SK-N-SH (cell line): Measurements from ENCODE around the gene QSOX2. TPM values are rescaled to one million over a fixed set of nuclear protein-coding genes. Genes with fewer than 3 reads are reported as not detected.

Source experiments
- CTCF ChIA-PET: fragments of 300-600, 350-600 bp; formaldehyde crosslinking; extraction: SDS; loops from one replicate; lab custom pipeline; 2021; lab: Yijun Ruan, JAX
- POLR2A ChIA-PET: fragments of 350-600 bp; sonication (Branson Sonifier 250); formaldehyde crosslinking; extraction: SDS; loops from one replicate; lab custom pipeline; 2020; ENCODE audit warnings: antibody characterized with exemption, inconsistent platforms; lab: Yijun Ruan, JAX
- DNase-seq: peaks from one replicate; pipeline ENCODE4 v3.0.0; 2012
- H2AFZ ChIP-seq: fragments of 200-600 bp; sonication (generic); 2 replicates; pipeline ENCODE4 v1.8.1; 2016; ENCODE audit warnings: antibody characterized with exemption, mild to moderate bottlenecking, low read depth
- H3F3A ChIP-seq: fragments of 200-600 bp; sonication (generic); replicated peaks from 2 replicates; pipeline ENCODE3; 2016; ENCODE audit warnings: antibody characterized with exemption, mild to moderate bottlenecking; ENCODE audit not compliant: insufficient read depth
- H3K27ac ChIP-seq, 2 experiments: fragments of 200-500 bp in 1 of 2; fragments of 200-600 bp in 1 of 2; sonication (Bioruptor generic) in 1 of 2; sonication (generic), shearing (Covaris generic) in 1 of 2; 2 replicates each; pipeline versions ENCODE4 v1.5.1 to v1.6.1; 2014 to 2016; ENCODE audit warnings: low read depth in 2 of 2, inconsistent platforms in 1 of 2, low read length in 1 of 2, mild to moderate bottlenecking in 1 of 2, mixed read lengths in 1 of 2
- H3K27me3 ChIP-seq: fragments of 200-600 bp; sonication (generic), shearing (Covaris generic); 2 replicates; pipeline ENCODE4 v1.6.1; 2016; ENCODE audit warnings: mixed run types; ENCODE audit not compliant: insufficient read depth
- H3K36me3 ChIP-seq, 2 experiments: fragments of 200-500 bp in 1 of 2; fragments of 200-600 bp in 1 of 2; sonication (Bioruptor generic) in 1 of 2; sonication (generic) in 1 of 2; replicated peaks in 1 of 2; 2 replicates each; pipeline versions ENCODE3 to v1.5.1; 2014 to 2016; ENCODE audit warnings: low read length in 1 of 2, mild to moderate bottlenecking in 1 of 2; ENCODE audit not compliant: insufficient read depth in 2 of 2, control insufficient read depth in 1 of 2
- H3K4me1 ChIP-seq, 2 experiments: fragments of 200-500 bp in 1 of 2; fragments of 200-600 bp in 1 of 2; sonication (Bioruptor generic) in 1 of 2; sonication (generic), shearing (Covaris generic) in 1 of 2; 2 replicates each; pipeline versions ENCODE4 v1.5.1 to v1.6.1; 2014 to 2016; ENCODE audit warnings: low read depth in 1 of 2, low read length in 1 of 2, mixed run types in 1 of 2; ENCODE audit not compliant: insufficient read depth in 2 of 2, control insufficient read depth in 1 of 2
- H3K4me2 ChIP-seq: fragments of 200-600 bp; sonication (generic), shearing (Covaris generic); 2 replicates; pipeline ENCODE4 v1.6.1; 2017; ENCODE audit warnings: mixed run types
- H3K4me3 ChIP-seq, 2 experiments: fragments of 200-500 bp in 1 of 2; fragments of 200-600 bp in 1 of 2; sonication (Bioruptor generic) in 1 of 2; sonication (generic), shearing (Covaris generic) in 1 of 2; 2 replicates each; pipeline versions ENCODE4 v1.5.1 to v1.8.1; 2014 to 2016; ENCODE audit warnings: low read depth in 2 of 2, inconsistent platforms in 1 of 2, low read length in 1 of 2, mild to moderate bottlenecking in 1 of 2, mixed read lengths in 1 of 2, moderate library complexity in 1 of 2
- H3K79me2 ChIP-seq: fragments of 200-600 bp; sonication (generic); 2 replicates; pipeline ENCODE4 v1.8.1; 2017; ENCODE audit warnings: mild to moderate bottlenecking; ENCODE audit not compliant: insufficient read depth
- H3K9ac ChIP-seq: fragments of 200-600 bp; sonication (generic); 2 replicates; pipeline ENCODE4 v1.6.1; 2017; ENCODE audit warnings: mixed run types
- H3K9me2 ChIP-seq: fragments of 200-600 bp; sonication (generic); 2 replicates; pipeline ENCODE4 v1.6.1; 2017; ENCODE audit warnings: mixed run types
- H3K9me3 ChIP-seq: fragments of 200-600 bp; sonication (generic); 2 replicates; pipeline ENCODE4 v1.6.1; 2017; ENCODE audit warnings: mixed run types, mild to moderate bottlenecking, moderate library complexity
- H4K20me1 ChIP-seq: fragments of 200-600 bp; sonication (generic); 2 replicates; pipeline ENCODE4 v1.6.1; 2017; ENCODE audit warnings: mild to moderate bottlenecking, mixed run types; ENCODE audit not compliant: insufficient read depth
- ELF1 ChIP-seq: IDR thresholded peaks from 2 replicates; pipeline ENCODE4 v1.4.0; 2012
- EP300 ChIP-seq, 2 experiments: IDR thresholded peaks; 2 replicates each; pipeline versions ENCODE4 v1.4.0 to v1.6.1; 2012; ENCODE audit warnings: borderline replicate concordance in 1 of 2, low read depth in 1 of 2, low read length in 1 of 2
- EZH2phosphoT487 ChIP-seq: fragments of 200-600 bp; sonication (generic); IDR thresholded peaks from 2 replicates; pipeline ENCODE4 v1.6.1; 2017; ENCODE audit warnings: low read depth, mixed run types, mild to moderate bottlenecking, antibody characterized with exemption, moderate library complexity, borderline replicate concordance
- FOSL2 ChIP-seq: IDR thresholded peaks from 2 replicates; pipeline ENCODE4 v1.4.0; 2012; ENCODE audit warnings: low read depth, mild to moderate bottlenecking, moderate library complexity, borderline replicate concordance
- FOXJ3 ChIP-seq: sonication (generic); formaldehyde crosslinking; IDR thresholded peaks from 2 replicates; pipeline ENCODE4 v1.5.1; 2020; ENCODE audit warnings: mild to moderate bottlenecking, missing genetic modification reagents
- GABPA ChIP-seq: IDR thresholded peaks from 2 replicates; pipeline ENCODE4 v1.4.0; 2012; ENCODE audit warnings: low read depth, mild to moderate bottlenecking
- GATA2 ChIP-seq: sonication (generic); formaldehyde crosslinking; IDR thresholded peaks from 2 replicates; pipeline ENCODE4 v1.5.0; 2020; ENCODE audit warnings: mild to moderate bottlenecking, missing genetic modification reagents
- MXI1 ChIP-seq: IDR thresholded peaks from 2 replicates; pipeline ENCODE4 v1.6.1; 2012; ENCODE audit warnings: mild to moderate bottlenecking, low read depth, low read length, improper control_type of control experiment
- NFIC ChIP-seq: IDR thresholded peaks from 2 replicates; pipeline ENCODE4 v1.4.0; 2012; ENCODE audit warnings: borderline replicate concordance
- NRF1 ChIP-seq: IDR thresholded peaks from 2 replicates; pipeline ENCODE4 v1.6.1; 2012; ENCODE audit warnings: low read depth, mild to moderate bottlenecking, low read length
- POLR2AphosphoS5 ChIP-seq: IDR thresholded peaks from 2 replicates; pipeline ENCODE4 v1.6.1; 2012; ENCODE audit warnings: low read depth, low read length
- RCOR1 ChIP-seq: fragments of 150-350 bp; IDR thresholded peaks from 2 replicates; pipeline ENCODE4 v1.6.1; 2017; ENCODE audit warnings: antibody characterized with exemption, low read length
- RXRA ChIP-seq: IDR thresholded peaks from 2 replicates; pipeline ENCODE4 v1.4.0; 2012; ENCODE audit warnings: low read depth, mild to moderate bottlenecking, borderline replicate concordance
- SIN3A ChIP-seq: IDR thresholded peaks from 2 replicates; pipeline ENCODE4 v1.6.1; 2012; ENCODE audit warnings: low read depth, mild to moderate bottlenecking, low read length, moderate library complexity, borderline replicate concordance
- TAF1 ChIP-seq: IDR thresholded peaks from 2 replicates; pipeline ENCODE4 v1.6.1; 2012; ENCODE audit warnings: low read depth, mild to moderate bottlenecking, low read length, moderate library complexity, borderline replicate concordance
- YY1 ChIP-seq: IDR thresholded peaks from 2 replicates; pipeline ENCODE4 v1.4.0; 2012; ENCODE audit warnings: low read depth, mild to moderate bottlenecking
- WGBS: methylation state at CpG from one replicate; pipeline ENCODE4 v1.1.6; 2017; ENCODE audit warnings: low lambda C conversion rate; 5-methylcytosine and 5-hydroxymethylcytosine counted together
- polyA plus RNA-seq, 3 experiments: library from polyadenylated mRNA; depleted of rRNA; stranded (reverse); fragments of >200 nt; gene quantifications; 2 replicates each; pipeline ENCODE4 v1.2.3, GENCODE V29; 2012
- TF ChIP-seq, protein P1 (sequence below): IDR thresholded peaks from 2 replicates; pipeline ENCODE4 v1.4.0; 2012; ENCODE audit warnings: low read depth, borderline replicate concordance
- TF ChIP-seq, protein P2 (sequence below): fragments of 150-350 bp; IDR thresholded peaks from 2 replicates; pipeline ENCODE4 v1.6.1; 2016; ENCODE audit warnings: mild to moderate bottlenecking, low read depth, low read length
- TF ChIP-seq, protein P3 (sequence below): IDR thresholded peaks from 2 replicates; pipeline ENCODE4 v1.6.1; 2012; ENCODE audit warnings: mild to moderate bottlenecking, low read depth, low read length, moderate library complexity

QSOX2 gene
- polyA plus RNA-seq, 1 of the 3 experiments (the other 2 are of a cell fraction) = 26.6 TPM

DNA sequence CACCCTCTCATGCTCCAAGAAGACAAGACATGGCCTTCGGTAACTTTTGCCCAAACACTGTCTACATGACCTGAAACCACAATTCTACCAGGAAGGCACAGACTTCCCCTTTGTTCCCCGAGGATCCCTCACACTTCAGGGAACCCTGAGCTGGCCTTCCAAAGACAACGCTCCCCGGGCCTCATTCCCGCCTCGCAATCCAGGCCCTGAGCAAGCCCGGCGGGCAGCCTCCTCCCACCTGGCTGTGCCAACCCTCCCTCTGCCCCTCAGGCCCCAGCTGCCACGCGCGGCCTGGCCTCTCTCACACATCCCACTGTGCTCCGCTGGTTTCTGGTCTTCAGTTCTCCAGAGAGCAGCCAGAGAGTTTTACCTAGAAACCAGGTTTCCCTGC is 7.3 kb downstream of the QSOX2 start:
- WGBS = 90% methylated on average over 12 of the region's 12 CpGs
- H3K27ac ChIP-seq = no peak overlapping the region
- CTCF ChIA-PET = interaction anchor here (0.7 to 2.1 kb wide), 4 partner anchors 13 to 100 kb away, joined by 3 to 7 read pairs (median 3); no protein-coding TSS in a partner anchor
- no peak overlapping the region for H2AFZ ChIP-seq
- no peak for DNase-seq
- H3K9me3 ChIP-seq = no peaks in the 10 kb centered on the region
- H3F3A ChIP-seq = no peaks in the 10 kb centered on the region
- peaks cover 0 to under 1% of the 10 kb centered on the region in 2 experiments; a peak in 1 of 4 replicates for H3K4me1 ChIP-seq
- H3K27me3 ChIP-seq = no peaks in the 10 kb centered on the region
- H3K9ac ChIP-seq = no peak overlapping the region
- no peaks in the 10 kb centered on the region for H3K9me2 ChIP-seq
- H3K36me3 ChIP-seq = peaks cover 0 to 32% of the 10 kb centered on the region in 2 experiments
- peaks cover 57% of the 10 kb centered on the region for H4K20me1 ChIP-seq
- peaks cover 25% of the 10 kb centered on the region for H3K79me2 ChIP-seq
- POLR2A ChIA-PET = no interaction called here
- no peak overlapping the region for H3K4me3 ChIP-seq
- TF ChIP-seq RCOR1 (no peak), ELF1 (no peak), MXI1 (no peak), SIN3A (no peak), TAF1 (no peak), FOXJ3 (no peak), RXRA (no peak), EZH2phosphoT487 (no peak), YY1 (no peak), FOSL2 (no peak), EP300 (IDR thresholded peaks at IDR 0.05; ENCODE audit: borderline replicate concordance in 1 of 2, low read depth in 1 of 2, low read length in 1 of 2) (no peak), NRF1 (no peak), NFIC (no peak), GABPA (no peak), GATA2 (no peak), POLR2AphosphoS5 (no peak)
- TF ChIP-seq, protein P1, sequence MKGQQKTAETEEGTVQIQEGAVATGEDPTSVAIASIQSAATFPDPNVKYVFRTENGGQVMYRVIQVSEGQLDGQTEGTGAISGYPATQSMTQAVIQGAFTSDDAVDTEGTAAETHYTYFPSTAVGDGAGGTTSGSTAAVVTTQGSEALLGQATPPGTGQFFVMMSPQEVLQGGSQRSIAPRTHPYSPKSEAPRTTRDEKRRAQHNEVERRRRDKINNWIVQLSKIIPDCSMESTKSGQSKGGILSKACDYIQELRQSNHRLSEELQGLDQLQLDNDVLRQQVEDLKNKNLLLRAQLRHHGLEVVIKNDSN = no peak
- TF ChIP-seq, protein P2, sequence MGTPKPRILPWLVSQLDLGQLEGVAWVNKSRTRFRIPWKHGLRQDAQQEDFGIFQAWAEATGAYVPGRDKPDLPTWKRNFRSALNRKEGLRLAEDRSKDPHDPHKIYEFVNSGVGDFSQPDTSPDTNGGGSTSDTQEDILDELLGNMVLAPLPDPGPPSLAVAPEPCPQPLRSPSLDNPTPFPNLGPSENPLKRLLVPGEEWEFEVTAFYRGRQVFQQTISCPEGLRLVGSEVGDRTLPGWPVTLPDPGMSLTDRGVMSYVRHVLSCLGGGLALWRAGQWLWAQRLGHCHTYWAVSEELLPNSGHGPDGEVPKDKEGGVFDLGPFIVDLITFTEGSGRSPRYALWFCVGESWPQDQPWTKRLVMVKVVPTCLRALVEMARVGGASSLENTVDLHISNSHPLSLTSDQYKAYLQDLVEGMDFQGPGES = no peak
- TF ChIP-seq, protein P3, sequence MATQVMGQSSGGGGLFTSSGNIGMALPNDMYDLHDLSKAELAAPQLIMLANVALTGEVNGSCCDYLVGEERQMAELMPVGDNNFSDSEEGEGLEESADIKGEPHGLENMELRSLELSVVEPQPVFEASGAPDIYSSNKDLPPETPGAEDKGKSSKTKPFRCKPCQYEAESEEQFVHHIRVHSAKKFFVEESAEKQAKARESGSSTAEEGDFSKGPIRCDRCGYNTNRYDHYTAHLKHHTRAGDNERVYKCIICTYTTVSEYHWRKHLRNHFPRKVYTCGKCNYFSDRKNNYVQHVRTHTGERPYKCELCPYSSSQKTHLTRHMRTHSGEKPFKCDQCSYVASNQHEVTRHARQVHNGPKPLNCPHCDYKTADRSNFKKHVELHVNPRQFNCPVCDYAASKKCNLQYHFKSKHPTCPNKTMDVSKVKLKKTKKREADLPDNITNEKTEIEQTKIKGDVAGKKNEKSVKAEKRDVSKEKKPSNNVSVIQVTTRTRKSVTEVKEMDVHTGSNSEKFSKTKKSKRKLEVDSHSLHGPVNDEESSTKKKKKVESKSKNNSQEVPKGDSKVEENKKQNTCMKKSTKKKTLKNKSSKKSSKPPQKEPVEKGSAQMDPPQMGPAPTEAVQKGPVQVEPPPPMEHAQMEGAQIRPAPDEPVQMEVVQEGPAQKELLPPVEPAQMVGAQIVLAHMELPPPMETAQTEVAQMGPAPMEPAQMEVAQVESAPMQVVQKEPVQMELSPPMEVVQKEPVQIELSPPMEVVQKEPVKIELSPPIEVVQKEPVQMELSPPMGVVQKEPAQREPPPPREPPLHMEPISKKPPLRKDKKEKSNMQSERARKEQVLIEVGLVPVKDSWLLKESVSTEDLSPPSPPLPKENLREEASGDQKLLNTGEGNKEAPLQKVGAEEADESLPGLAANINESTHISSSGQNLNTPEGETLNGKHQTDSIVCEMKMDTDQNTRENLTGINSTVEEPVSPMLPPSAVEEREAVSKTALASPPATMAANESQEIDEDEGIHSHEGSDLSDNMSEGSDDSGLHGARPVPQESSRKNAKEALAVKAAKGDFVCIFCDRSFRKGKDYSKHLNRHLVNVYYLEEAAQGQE = no peak
- no peak overlapping the region for H3K4me2 ChIP-seq
